NCI-H1092 treated with DMSO at 0.1 percent for 48 hours (cell line): Measurements from ENCODE around the gene AP1G2.
"Not testable (repeated sequence)": the region's sequence is repeated elsewhere in the genome, so short reads cannot be mapped to it uniquely, and the experiment has no call there.

ENCODE experiments used
- DNase-seq: peaks from one replicate; lab custom pipeline; 2025; lab: John Stamatoyannopoulos, UW

Gene AP1G2

DNA sequence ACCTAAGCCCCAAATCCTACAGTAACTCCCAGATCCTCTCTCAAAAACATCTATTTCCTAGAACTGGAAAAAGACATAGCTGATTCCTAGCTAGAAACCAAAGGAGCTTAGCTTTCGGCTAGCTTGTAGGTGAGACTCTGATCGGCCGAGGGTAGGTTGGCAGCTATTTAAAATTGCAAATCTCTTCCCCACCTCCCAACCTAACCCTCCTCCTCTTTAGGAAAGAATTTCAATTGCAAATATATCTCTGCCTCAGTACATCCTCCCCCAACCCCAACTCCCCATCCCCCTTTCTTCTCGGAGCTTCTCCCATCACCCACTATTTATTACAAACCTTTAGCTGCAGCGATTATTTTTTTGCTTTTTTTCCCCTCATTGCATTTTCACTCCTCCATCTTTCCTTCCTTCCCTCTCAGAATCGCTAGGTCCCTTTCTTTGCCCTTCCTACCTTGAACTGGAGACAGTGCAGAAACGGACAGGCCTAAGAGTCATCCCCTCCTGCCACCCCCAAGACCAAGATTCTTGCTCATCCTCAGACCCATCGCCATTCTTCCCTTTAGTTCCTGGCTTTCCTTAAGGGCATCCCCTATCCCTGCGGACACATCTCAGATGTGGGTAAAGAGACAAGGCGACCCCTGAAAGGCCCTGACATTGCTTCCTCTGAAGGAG, 29.4 kb downstream of the AP1G2 start:
- DNase-seq, result no peak

DNA sequence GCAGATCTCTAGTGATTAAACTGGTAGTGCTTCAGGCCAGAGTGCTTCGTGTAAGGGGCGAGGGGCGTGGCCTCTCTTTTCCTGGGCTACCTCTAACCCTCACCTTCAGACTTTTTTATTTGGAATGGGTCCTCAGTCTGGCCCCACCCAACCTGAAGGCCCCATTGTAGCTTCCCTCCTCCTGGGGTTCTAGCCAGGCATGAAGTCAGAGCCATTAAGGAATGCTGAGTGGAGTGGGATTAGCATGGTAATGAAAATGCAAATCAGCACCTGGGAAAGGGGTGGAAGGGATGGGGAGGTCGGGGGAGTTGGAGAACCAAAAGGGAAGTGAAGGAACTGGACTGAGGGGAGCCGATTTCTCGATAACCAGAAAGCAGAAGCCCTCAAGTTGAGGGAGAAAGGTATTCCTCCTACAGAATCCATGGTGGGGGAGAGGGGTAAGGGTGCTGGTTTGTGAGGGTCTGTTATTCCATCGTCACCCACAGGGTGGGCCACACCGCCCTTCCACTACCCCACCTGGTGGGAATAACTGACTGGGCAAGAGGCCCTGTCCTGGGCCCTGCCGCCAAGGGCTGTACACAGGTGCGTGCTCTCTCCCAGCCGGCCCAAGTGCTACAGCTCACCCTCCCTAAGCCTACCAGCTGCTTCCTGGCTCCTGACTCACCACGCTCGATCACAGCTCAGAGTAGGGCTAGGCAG, 30.1 kb downstream of the AP1G2 start:
- no peak for DNase-seq

DNA sequence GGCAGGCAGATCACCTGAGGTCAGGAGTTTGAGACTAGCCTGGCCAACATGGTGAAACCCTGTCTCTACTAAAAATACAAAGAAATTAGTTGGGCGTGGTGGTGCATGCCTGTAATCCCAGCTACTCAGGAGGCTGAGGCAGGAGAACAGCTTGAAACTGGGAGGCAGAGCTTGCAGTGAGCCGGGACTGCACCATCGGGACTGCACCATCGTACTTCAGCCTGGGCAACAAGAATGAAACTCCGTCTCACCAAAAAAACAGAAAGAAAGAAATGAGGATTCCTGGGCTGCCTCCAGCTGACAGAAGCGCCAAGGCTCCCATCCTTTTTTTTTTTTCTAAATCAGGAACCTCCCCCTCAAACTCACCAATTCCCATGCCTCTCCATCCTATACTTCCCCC, 30.7 kb downstream of the AP1G2 start:
- not testable (repeated sequence) for DNase-seq

DNA sequence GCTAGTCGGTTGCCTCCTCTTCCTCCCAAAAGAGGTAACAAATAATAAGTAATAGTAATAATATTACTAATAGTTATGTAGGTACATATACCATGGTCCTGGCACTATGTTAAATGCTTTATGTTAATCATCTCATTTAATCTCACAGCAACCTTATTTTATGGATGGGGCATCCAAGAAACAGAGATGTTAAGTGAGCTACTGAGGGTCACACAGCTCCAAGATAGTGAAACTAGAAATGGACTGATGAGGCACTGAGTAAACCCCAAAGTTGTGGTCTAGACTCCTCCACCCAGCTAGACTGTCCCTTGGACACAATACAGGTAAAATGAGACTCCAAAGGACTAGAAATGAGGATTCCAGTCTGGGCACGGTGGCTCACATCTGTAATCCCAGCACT, 31.1 kb downstream of the AP1G2 start:
- DNase-seq, result no peak

DNA sequence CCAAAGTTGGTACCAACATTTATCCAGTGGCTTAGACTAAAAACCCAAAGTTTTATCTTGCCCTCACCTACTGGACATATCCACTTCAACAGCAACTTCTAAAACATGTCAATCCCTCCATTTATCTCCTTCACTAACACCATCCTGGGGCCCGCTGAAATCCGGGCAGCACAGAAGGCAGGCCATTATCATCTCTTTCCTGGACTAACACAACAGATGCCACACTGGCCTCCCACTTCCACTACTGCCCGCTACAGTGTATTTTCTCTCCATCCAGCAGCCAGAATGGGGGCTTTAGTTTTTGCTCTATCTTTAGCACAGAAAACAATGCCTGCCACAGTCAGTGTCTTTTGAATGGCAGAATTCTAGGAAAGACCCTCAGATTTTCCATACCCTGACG, 31.6 kb downstream of the AP1G2 start:
- DNase-seq, result no peak

DNA sequence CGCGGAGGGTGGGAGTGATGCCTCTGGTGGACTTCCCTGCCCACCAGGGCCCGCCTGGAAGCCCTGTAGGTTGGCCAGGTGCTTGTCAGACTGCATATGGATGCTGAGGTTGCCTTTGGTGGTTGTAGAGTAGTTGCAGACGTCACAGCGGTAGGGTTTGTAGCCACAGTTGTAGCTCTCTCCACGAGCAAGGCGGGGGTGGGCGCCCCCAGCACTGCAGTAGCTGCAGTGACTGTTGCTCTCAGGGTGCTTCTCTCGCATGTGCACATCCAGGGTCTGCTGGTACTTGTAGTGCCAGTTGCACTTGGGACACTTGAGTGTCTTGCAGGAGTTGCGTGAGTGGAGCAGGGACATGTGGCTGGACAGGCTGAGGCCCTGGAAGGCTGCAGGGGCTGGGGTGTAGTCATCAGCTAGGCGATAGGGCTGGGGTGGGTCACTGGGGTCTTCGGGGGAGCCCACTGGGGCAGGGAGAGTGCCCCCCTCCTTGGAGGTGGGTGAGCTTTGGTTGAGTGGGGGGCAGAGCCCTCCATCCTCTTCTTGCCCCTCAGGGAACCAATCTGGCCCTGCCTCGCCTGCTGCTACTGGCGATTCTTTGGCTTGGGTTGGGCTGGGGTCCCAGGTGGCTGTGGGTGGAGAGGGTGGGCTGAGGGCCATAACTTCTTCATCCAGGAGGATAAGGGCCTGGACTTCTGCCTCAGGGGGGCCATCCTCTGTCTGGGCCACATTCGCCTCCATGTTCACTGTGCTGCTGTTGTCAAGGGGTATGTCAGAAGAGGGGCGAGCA, 33.7 kb downstream of the AP1G2 start:
- DNase-seq, result no peak

DNA sequence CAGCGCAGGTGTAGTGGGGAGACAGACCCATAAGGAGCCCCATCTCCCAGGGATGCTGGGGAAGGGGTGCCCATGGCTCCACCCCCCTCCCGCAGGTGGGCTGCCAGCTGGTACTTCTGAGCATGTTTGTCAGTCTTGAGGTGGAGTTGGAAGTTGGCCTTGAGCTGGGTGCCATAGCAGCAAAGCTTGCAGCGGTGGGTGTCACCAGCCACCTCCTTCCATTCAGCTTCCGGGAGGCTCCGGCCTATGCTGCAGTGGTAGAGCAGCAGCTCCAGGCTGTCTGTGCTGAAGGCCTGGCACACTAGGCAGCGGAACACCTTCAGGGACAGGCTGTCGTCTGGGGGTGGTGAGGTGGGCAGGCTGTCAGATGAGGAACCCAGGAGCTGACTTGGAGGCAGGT, 34.9 kb downstream of the AP1G2 start:
- DNase-seq, result no peak

DNA sequence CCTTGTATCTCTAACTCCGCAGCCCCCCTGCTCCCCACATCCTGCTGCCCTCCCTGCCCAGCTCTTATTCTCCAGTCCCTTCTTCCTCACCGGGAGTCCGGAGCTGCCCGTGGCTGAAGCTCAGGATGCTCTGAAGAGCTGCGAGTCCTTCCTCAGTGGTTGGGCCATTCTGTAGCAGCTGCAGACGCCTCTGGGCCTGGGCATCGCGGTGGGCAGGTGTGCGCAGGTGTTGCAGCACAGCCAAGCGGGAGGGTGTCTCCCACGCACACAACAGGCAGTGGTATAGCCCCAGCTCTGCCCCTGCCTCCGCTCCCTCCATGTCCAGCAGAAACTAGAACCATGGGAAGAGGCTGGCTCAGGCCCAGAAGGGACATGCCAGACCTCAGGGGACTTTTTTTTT, 36.2 kb downstream of the AP1G2 start:
- DNase-seq, result no peak

DNA sequence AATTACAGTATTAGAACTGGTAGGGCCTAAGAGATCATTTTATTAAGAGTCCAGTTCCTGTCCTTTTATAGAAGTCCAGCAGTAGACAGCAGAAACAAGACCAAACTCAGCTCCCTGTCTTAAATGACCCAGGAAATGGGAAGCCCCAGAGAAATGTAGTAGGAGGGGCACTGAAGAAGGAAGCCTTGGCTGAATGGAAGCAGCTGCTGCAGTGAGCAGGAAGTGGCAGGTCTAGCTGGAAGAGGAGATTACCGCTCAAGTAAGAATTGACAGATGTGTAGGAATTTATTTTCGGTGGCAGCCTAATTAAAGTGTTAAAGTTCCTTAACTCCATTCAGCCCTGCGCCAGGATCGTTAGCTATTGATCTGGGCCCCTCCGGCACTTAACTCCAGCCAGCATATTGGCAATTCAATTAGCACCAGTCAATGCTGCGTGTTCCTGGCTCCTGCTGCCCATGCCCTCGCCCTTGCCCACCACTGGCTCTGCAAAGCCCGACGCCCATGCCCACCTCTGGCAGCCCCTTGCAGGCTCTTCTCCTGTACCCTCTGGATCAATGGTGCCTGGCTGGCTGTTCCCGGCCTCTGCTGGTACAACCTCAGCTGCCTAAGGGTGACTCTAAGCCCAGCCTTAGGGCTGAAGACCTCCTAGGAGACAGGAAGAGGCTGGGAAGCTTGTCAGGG, 37.1 kb downstream of the AP1G2 start:
- DNase-seq, result no peak

DNA sequence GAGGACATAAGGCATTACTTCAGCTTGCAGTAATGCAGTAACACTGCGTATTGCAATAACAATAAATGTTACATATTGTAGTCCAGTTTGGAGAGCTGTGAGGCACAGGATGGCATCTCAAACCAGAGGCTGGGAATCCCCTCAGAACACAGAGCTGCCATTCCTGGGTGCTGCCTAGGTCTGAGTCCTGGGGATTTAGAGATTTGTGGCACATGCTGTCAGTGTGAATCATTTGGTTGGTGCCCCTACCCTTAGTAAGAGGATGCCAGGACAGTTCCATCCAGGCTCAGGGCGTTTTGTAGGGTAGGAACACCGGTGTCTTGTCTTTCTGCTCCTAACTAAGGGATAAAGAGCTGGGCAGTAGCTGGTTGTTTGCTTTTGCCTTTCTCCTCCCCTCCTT, 38.6 kb downstream of the AP1G2 start:
- DNase-seq, result no peak

DNA sequence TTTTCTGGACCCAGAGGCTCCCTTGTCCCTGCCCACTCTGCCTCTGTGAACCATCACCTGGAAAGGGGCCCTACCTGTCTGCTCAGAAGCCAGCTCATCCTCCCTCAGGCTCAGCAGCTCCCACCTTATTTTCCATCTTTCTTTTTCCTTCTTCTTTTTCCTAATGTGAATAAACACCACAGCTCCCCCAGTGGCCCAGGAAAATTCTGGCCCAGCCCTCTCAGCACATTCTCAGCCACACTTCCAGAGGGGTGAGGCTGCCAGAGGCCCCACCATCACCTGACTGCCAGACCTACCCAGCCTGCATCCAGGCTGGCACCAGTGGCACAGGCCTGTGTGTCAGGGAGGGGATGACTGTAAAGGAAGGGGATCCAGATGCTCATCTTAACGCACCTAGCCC, 39.0 kb downstream of the AP1G2 start:
- DNase-seq, result no peak

DNA sequence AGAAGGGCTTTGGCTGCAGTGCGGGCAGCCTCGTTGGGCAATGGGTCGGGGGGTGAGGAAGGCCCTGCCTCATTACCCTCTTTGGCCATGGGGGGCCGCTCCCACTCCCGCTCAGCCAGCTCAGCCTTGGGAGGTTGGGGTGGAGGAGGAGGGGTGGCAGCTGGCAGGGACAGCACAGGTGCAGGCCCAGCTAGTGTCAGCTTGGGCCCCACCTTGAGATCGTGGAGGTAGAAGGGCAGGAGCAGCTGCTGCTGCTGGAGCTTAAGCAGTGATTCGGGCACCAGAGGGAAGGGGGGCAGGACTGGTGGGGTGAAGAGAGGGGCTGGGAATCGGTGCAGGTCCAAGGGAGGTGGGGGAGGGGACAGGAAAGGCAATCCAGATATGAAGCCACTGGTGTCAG, 42.0 kb downstream of the AP1G2 start:
- DNase-seq, result no peak

DNA sequence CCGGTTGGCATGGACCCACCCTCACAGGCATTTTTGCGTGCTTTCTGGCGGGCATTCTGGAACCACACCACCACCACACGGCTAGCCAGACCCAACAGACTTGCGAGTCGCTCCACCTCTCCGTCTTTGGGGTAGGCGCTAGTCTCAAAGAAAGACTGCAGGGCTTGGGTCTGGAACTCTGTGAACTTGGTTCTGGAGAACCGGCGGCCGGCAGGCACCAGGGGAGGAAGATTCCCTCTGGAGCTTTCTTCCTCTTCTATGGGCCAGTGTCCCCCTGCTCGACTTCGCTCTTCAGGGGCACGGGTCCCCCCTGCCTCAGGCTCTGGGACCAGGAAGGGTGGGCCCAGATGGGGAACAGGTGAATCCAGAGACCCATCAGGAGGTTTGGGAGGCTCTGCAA, 42.6 kb downstream of the AP1G2 start:
- DNase-seq, result no peak

DNA sequence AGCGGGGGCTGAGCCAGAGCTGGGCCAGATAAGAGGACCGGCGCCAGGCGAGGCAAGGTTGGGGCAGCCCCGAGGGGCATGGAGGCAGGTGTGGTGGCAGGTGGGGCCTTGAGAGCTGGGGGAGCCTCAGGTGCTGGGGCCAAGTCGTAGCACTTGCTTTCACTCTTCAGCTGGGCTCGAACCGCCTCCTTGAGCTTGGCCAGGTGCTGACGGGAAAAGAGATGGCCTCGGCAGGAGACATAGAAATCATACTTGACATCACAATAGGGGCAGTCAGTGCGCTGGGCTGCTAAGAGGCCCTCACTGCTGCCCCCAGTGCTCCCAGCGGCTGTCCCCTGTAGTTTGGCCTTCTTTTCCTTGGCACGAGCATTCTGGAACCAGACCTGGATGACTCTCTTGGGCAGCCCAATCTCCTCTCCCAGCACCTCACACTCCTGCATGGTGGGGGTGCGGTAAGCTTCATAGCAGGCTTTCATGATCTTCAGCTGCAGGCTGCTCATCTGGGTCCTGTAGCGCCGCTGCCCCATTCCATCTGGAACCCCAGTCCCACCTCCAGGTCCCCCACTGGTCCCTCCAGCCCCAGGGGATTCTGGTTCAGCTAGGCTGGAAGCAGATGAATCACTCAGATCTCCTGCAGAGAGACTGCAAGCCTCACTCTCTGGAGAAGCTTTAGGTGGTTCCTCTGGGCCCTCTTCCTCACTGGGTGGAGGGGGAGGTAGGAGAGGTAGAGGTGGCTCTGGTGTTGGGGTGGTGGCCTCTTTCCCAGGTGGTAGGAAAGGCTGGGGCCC, 44.2 kb downstream of the AP1G2 start:
- DNase-seq, result no peak

DNA sequence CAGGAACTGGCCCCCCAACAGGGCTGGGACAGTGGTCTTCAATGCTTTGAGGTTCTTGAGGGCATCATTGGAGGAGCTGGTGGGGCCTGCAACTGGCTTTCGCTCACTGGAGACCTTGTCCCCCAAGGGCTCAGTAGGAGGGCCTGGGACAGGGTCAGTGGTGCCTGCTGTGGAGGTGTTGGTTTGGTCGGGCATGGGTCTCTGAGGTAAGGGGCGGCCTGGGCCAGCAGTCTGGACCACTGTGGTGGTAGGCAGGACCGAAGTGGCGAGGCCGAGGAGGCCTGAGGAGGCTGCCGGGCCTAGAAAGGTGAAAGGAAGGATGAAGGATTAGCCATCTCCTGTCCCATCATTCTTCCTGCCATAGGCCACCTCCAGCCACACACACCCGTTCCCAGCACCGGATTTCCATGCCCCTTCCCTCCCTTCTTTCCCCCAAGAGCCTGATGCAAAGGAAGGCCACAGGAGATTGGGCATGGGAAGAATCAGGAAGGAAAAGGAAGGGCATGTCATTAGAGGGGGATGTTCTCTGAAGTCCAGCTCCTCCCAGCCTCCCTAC, 44.9 kb downstream of the AP1G2 start:
- no peak for DNase-seq

DNA sequence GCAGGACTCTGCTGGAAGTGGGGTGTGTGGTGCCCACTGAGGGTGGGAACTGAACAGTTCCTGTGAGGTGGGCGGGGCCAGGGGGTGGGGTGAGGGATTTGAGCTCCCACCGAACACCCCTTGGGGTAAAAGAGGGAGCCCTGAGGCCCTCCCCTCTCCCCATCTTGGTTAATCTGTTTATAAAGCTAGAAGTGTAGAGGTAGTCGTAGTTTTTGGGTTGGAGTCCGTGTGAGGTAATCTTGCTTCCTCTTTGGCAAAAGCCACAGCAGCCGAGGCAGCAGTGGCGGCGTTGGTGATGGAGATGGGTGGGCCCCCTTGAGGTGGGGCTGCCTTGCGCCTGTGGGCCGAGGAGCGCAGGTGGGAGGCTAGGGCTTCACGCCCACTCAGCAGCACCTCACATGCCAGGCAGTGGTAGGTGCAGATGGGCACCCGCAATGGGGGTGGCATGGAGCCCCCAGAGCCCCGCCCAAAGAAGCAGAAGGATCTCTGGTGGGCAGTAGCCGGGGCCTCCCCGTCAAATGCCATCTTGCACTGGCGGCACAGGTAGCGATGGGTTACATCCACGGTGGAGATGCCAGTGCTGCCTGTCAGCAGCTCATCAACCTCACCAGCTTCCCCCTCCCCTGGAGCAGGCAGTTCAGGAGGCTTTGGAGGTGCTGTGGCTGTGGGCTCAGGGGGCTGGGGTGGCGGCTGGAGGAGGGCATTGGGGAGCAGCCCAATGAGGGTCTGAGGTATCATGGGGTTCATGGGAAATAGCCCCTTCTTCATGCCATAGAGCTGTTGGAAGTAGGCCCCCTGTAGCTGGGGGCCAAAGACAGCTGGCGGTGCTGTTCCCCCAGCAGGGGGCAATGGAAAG, 45.6 kb downstream of the AP1G2 start:
- DNase-seq, result no peak

DNA sequence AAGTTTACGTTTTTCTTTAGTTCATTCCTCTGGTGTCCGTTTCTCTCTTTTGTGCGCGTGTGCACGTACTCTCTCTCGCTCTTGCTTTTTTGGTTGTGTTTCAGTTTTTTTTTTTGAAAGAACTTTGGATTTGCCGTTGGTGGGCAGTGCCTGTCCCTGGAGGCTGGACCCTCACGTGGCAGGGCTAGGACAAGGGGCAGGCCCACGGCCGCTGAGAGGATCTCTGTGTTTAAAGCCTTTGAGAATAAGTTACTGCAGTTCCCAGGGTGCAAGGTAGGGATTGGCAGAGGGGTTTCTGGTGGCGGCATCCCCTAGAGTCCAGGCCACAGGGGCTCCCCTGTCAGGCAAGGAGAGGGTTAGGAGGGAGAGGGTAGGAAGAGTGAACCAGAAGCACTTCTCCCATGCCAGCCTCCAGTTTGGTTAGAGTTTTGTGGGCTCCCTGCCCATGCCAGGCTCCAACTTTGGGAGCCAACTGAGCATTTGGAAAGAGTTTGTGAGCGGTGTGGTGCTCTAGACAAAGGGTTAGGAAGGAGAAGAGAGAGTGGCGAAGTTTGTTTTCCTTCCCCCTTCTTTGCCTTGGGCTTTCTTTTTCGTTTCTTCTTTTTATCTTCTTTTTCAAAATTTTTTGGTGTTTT, 46.6 kb downstream of the AP1G2 start:
- no peak for DNase-seq

DNA sequence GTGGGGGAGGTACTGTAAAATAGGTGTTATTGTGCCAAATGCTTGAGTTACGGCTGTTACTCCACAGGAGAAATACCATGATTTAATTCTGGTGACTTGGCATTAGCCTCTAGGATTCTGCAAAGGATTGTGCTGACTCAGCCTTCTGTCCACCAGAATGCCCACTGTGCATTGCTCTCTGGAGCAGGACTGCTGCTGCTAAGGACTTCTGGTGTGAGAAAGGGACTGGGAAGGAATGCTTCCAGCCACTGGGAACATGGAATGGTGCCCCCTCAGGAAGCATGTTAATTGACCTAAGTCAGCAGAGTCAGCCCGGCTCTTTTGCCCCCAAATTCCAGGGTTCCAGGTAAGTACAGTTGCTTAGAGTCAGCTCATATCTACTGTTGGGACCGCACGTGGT, 48.9 kb downstream of the AP1G2 start:
- DNase-seq, result no peak

DNA sequence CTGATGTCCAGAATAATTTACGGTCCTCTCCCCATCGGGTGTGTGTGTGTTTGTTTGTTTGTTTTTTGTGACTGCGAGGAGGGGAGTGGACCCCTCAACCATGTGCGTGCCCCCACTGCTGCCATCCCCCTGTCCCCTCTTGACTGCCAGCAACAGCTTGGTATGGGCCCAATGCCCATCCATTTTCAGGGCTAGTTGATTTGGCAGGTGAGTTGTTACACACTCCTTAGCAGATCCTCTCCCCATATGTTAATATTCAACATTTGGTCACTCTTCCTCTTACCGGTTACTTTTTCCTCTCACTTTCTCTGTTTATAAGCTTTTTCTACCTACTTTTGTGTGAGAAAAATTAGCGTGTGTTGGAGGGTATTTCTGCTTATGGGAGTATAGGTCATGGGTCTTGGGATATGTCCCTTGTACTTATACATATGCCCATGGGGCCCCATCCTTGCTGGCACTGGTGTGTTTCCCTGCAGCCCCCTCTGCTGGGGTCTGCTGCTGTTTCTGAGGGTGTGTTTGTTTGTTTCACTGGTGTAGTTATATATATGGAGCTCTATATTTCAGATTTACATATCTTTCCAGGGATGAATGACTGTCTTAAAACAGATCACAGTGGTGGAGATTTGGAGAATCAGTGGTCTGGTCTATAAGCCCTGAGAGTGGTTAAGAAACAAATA, 49.8 kb downstream of the AP1G2 start:
- no peak for DNase-seq

DNA sequence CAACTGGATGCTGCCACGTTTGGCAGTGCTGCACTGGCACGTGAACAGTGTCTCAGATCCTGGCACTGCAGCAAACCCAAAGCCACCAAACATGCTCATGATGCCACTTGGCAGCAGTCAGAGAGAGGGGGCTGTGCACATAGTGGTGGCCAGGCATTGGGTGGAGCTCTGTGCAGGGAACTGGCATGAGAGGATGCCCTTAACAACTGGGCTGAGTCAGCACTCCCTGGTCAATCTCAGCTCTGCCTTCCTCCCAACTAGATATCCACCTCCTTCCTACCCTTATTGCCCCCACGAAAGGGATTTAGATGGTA, 53.0 kb downstream of the AP1G2 start:
- no peak for DNase-seq
